GM08714 (cell line): Measurements from ENCODE around the gene ANKDD1B.

Source experiments
- H3K4me3 ChIP-seq: fragments of 200-500 bp; sonication (Bioruptor generic); 2 replicates; pipeline ENCODE4 v1.5.1; 2014; ENCODE audit warnings: mild to moderate bottlenecking, low read length, inconsistent platforms
- ZNF274 ChIP-seq: IDR thresholded peaks from 2 replicates; pipeline ENCODE4 v1.6.1; 2012; ENCODE audit warnings: mild to moderate bottlenecking, low read depth, low read length

ANKDD1B gene

DNA sequence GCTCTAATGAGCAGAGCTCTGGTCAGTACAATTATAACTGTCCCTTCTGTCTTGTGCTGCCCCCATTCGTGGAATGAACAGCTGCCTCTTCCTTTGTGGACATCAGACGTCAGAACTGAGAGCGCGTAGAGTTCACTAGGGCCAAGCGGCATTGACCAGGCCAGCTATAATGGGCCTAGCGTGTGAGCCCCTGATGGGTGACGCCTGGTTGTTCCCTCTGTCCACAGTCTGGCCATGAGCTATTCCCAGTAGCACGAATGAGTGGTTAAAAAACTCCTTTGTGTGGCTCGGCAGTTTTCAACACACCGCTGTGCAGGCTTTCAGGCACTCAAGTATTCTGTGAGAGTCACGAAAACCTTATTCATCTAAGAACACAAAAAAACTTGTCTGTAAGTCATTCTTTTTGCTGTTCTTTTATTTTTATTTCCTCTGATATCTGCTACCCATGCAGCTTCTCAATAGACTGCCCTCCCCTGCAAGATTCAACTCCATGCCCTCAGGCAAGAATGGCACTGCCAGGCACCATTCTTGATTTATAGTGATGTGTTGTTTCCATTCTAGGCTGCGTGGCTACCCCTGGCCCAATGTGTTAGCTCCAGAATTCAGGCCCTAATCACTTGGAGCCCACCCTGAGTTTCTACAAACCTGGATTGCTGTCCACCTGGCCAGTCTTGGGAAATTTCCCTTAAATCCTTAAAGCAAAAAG lies 52.5 kb downstream of the ANKDD1B start:
- H3K4me3 ChIP-seq, result no peak overlapping the region
- TF ChIP-seq ZNF274, result no peak

DNA sequence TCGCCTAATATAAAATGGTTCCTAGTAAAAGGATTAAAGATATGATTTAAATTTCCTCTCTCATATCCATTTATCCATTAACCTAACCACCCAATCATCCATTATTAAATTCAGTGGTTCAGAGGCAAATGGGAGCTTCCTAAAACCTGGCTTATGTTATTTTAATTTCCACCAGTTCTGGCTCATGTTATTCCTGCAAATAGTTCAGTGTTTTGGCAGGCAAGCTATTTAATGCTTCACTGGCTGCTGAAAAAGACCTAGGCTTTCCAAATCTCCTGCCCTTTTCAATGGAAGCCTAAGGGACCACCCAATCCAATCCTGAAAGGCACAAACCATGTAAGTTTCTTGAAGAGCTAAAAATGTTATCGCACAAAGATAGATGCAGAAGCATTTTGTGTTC lies 53.7 kb downstream of the ANKDD1B start:
- TF ChIP-seq ZNF274, result no peak
- H3K4me3 ChIP-seq, result no peak overlapping the region

DNA sequence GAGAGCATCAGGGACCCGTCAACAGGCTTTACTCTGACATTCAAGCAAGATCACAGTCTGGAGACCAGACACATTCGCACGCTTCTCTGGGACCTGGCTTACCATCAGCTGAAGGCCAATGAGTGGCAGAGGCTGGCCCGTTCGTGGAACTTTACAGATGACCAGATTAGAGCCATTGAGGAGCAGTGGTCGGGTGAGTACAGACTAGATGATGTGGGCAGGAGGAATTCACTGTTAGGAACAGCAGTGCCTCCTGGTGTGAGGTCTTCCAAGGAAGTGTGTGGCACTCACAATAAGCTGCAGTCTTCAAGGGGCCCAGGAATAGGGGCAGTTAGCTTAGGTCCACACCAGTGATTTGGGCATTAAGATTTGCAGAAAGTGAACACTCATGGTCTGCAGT lies 55.5 kb downstream of the ANKDD1B start:
- no peak for TF ChIP-seq ZNF274
- no peak overlapping the region for H3K4me3 ChIP-seq

DNA sequence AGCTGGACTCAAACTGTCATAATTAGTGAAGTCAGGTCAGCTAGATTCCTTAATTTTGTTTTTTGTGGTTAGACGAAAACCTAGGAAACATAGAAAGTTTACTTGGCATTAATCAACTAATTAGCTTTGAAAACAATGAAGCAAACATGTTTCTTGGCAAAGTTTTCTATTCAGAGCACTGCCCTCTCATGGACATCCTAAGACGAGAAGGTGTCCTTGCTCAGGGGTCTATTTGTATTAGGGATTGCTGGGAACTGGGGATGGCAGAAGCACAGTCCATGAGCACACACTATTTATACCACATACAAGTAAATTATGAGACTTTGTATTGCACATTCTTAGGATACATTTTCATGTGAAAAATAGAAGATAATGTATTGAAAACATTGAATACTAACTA lies 56.3 kb downstream of the ANKDD1B start:
- H3K4me3 ChIP-seq, result no peak overlapping the region
- no peak for TF ChIP-seq ZNF274

DNA sequence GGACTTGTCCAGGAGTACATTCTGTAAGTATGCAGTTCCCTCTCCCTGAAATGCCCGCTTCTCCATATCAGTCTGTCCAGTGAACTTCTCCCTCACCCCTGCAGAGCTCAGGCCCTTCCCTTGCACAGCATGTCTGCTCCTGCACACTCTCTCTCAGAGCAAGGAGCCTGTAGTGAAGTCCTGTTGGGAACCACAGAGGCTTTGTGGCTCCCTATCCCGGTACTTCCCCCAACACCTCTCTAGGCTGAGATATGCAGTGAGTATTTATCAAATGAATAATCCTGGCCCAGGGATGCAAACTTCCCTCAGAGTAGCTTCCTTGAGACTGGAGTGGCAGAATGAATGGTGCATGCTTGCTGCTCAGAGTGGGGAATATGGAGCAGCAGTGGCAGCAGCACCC lies 57.2 kb downstream of the ANKDD1B start:
- no peak overlapping the region; the same call in 1 of the 2 replicates for H3K4me3 ChIP-seq
- TF ChIP-seq ZNF274, result no peak

DNA sequence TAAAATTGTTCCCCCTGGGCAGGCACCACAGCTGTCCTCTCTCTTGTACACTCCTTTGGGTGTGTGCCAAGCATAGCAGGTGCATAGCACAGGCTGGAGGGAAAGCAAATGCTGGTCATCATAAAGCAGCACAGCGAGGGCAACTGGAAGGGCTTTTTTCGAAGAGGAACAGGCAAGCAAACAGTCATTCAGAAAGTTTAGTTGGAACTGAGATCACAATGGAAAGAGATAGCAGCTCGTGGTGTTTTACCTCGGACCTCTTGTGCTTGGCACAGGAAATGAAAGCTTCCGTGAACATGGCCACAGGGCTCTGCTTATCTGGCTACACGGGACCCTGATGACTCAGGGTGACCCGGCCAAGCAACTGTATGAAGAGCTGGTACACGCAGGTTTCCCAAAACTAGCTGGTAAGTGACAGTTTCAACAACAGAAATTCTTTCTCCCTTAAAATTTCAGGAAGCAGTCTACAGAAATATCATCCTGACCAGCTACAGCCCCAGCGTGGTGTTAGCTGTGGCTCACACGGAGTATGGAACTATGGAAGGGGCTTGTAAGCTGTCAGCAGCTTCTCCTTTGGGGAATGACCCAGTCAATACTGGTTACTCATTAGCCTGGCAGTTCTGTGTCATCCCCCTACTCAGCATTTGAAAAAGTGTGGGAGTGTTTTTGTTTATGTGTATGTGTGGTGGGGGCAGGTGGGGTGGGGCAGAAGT lies 57.9 kb downstream of the ANKDD1B start:
- H3K4me3 ChIP-seq, result peak overlapping the region; percentile 88
- TF ChIP-seq ZNF274, result no peak

DNA sequence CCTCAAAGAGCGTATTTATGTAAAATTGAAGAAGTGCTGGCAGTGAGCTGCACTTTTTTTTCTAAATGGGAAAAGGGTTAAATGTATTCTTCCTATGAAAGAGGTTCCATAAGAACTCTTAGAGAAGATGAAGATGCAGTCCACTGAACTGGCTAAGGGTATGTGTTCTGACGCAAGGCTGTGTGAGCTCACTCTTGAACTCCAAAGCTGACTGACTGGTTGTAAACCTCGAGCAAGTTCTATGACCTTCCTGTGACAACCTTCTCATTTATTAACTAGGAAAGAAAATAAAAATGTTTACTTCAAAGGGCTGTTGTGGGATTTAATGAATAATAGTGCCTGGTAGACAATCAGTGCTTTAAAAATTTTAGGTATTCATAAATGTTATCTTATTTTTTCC lies 59.3 kb downstream of the ANKDD1B start:
- H3K4me3 ChIP-seq, result no peak overlapping the region
- TF ChIP-seq ZNF274, result no peak

DNA sequence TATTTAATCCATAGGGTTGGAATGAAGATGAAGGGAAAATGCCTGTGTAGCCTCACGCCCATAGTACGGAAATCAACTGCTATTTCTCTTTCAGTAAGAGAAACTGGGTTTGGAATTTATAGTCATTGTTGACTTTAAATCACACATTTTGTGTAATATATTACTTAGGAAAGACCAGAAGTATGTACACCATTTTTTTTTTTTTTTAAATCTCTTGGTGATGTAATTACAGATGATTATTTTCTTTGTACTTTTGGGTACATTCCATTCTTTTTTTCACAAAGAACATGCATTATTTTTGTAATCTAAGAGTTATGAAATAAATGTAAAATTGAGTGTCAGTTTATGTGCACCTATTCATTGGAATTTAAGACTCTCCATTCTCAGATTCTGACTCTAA lies 60.3 kb downstream of the ANKDD1B start:
- no peak for TF ChIP-seq ZNF274
- no peak overlapping the region for H3K4me3 ChIP-seq

DNA sequence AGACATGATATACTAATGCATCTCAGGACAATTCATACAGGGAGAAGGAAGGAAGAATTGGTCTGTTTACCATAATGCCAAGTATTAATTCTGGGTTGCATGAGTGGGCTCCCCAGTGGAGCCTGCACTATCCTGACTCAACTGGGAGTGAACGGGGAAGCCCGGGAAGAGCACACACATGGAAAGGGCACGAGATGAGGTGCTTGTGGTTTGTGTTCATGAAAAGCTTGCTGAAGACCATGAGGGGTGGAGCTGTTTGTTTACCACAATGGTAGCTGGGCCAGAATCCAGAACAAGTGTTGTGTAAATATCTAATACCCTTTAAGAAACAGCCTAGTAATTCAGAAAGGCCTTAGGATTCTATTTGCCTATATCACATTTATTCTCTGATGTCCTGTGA lies 61.4 kb downstream of the ANKDD1B start:
- TF ChIP-seq ZNF274, result no peak
- no peak overlapping the region for H3K4me3 ChIP-seq

DNA sequence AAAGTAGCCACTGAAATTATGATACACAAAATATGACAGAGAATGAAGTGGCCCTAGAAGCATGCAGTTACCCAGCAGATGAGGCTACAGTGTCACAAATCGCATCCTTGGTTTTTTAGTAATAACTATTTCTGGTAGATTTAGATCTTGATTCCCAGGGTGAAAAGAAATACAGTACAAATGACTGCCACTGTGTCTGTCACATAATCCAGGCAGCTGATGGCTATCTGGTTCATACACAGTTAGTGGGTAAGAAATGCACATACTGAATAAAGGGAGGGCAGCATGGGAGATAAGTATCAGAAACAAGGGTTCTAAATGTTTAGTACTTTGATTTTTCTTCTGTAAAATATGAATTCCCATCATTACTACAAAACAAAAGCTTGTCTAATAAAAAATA lies 64.5 kb downstream of the ANKDD1B start:
- no peak for TF ChIP-seq ZNF274

DNA sequence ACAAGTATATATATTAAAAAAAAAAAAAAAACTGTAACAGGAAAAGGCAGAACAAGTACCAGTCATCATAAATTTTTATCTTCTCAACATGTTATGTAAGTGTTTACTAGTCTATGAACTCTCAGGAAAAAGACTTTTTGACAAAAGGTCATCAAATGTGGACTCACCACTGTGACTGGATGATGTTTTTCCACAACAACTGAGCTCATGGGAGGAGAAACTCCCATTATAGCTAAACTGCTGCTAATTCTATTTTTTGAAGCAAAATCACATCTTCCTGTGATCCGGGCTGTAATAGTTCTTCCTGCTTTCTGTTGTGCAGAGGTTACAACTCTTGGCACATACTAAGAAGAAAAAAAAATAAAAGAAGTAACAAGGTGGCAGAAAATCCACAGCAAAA lies 66.4 kb downstream of the ANKDD1B start:
- no peak for TF ChIP-seq ZNF274
- no peak overlapping the region for H3K4me3 ChIP-seq

More for the DNA sequence above, 64.5 kb downstream of the ANKDD1B start:
- no peak overlapping the region for H3K4me3 ChIP-seq

DNA sequence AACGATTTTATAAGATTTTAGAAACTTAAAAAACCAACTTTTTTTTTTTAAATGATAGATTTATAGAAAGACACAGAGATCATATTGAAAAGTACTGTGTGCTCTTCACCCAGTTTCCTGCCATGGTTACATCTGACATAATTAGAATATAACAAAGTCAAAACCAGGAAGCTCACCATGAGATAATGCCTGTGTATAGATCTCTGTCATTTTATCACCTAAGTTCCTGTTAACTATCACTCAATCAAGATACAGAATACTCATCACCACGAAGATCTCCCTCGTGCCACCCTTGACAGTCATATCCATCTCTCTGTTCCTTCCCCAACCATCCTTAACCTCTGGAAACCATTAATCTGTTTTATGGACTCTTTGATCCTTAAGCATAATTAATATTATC lies 66.9 kb downstream of the ANKDD1B start:
- H3K4me3 ChIP-seq, result no peak overlapping the region
- TF ChIP-seq ZNF274, result no peak

DNA sequence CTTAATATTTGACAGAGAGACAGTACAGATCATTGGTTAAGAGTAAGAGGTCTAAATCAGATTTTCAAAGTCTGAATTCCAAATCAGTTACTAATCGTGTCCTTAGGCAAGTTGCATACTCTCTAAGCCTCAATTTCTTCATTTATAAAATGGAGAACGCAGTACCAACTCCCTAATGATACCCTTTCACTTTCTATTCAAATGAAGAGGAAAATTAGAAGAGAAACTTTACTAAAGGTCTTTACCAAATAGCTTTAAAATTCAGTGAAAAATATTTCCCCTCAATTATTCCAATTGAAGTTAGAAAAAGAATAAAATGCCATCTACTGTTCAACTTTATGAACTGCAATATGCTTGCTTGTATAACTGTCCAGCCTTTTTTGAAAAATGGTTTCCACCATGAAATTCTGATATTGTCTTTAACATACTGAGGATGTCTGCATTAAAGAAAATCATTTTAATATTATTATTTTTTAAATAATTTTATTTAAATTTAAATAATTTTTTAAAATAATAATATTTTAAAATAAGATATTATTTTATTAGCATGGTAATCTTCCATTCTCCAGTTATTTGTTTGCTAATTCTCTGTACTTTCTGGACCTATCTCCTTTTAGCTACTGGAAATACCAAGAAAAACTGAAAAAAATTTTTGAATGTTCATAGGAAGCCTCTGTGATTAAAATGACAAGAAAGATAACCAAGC lies 70.0 kb downstream of the ANKDD1B start:
- TF ChIP-seq ZNF274, result no peak
- no peak overlapping the region for H3K4me3 ChIP-seq

DNA sequence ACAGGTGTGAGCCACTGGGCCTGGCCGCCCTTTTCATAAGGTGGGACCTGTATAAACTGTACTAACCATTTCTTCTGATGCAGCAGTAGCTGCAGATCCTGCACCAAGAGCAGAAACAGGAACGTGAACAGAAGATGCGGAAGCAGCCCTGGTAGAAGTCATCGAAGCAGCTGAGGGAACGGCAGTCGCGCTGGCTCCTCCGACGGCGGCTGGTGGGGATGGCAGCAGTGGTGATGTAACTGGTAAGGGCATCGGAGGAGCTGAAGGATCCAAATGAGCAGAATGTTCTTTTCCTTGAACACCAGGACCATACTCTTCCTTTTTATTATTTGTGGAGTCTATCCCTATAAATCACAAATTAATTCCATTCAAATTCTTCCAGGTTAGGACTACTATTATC lies 73.9 kb downstream of the ANKDD1B start:
- no peak for TF ChIP-seq ZNF274
- H3K4me3 ChIP-seq, result no peak overlapping the region

DNA sequence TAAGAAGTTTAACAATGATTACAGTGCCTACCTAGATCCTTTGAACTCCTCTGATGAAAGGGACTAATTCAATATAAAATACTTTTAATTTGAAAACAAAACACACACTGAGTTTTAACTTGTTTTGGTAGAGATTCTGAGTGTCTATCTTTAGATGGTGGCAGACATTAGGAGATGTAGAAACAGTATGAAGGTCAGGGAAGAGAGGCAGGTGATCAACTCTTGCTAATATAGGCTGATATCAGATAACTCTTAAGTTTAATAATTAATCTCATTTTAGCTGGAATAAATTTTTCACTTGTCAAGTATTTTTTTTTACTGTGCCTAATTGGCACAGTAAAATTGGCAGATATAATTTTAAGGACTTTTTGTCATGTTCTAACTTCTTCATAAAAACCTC lies 75.2 kb downstream of the ANKDD1B start:
- no peak for TF ChIP-seq ZNF274

More for the DNA sequence above, 75.2 kb downstream of the ANKDD1B start:
- H3K4me3 ChIP-seq, result no peak overlapping the region
